NCI-H2196 (cell line): ENCODE measurements around the gene FOXP1.
A peak's percentile ranks its signal among the peaks of the same experiment; 100 is the strongest.
"Not testable (repeated sequence)": the region's sequence is repeated elsewhere in the genome, so short reads cannot be mapped to it uniquely, and the experiment has no call there.

Experiments used
- DNase-seq: peaks from one replicate; lab custom pipeline; 2025; ENCODE audit not compliant: unreplicated experiment; lab: John Stamatoyannopoulos, UW

The FOXP1 gene

DNA sequence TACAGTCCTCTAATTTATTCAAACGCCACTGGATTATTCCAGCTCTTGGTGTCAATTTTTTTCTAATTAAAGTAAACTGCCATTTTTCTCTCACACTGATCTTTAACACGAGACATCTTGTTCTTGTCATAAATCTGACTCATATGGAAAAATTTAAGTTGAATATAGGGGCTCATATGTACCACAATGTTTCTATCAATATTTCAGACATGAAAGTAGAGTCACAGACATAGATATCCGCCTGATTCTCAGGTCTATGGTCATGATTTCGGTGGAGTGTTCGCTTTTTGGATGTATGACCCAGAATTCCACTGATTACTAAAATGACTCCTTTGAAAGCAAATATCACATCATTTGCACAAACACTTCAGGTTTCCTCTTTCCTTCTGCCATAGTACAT, 552.8 kb downstream of the FOXP1 start:
- no peak for DNase-seq

DNA sequence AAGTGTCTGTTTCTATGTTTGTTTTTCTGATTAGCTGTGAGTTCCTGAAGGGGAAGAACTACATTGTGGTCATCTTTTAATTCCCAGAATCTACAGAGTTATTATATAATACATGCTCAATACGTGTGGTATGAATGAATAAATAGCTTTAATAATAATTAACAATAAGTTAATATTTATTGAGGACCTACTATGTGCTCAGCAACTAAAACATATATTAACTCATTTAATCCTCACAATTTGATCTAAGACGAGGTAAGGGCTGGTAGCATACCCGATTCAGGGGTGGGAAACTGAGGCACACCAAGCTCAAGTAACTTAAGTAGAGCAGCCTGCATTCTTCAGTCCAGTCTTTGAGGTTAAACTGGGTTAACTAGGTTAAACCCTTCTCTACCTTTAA, 553.8 kb downstream of the FOXP1 start:
- DNase-seq: no peak

DNA sequence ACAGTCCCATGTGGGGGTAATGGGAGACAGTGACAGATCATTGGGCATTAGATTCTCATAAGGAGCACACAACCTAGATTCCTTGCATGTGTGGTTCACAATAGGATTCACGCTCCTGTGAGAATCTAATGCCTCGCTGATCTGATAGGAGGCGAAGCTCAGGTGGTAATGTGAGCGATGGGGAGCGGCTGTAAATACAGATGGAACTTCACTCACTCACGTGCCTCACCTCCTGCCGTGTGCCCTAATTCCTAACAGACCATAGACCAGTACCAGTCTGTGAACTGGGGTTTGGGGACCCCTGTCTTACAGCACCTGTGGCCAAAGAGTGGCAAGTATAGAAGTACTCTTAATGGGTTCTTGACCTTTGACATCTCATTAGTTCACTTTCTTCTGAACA, 554.7 kb downstream of the FOXP1 start:
- DNase-seq: no peak

- DNase-seq: no peak
These were observed 555.3 kb downstream of the FOXP1 start for GRCh38 chr3:71028184-71028583.

DNA sequence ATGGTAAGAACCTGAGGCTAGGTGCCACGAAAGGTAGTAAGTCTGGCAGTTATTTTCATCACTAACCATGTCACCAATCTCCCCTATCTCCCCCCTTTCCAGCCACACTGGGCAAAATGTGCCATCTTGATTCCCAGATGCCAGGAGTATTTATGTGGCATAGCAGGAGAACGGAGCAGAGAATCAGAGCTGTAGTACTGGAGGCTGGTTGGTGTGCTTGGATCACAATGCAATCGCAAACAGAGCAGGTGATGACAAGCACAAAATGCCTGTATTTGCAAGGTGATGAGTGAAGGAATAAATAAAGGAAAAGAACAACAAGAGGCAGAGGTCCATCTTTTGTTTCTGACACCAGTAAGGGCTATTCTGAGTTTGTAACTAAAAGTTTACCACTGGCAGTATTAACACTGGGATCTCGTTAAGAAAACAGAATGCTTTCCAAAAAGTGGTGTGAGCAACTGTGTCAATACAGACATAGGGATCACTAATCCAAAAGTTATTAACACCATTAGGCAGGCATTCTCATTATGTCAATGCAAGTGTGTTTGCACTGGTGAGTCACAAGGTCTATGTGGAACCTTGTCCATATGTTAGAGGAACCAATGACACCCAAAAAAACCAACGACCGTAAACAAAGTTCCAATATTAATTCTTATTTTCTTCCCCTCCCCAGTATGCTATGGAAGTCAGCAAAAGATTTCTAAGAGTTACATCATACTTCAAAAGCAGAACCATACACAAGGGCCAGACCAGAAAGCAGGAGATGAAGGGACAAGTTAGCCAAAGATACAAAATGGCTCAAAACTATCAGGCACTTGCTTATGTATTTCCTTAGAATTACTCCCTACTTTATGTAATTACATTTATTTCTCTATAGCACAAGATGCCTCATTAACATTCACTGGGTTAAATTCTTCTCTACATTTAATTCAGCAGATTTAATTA, 556.6 kb downstream of the FOXP1 start:
- no peak for DNase-seq

- no peak for DNase-seq
These were observed 558.0 kb downstream of the FOXP1 start for GRCh38 chr3:71025516-71025915.

DNA sequence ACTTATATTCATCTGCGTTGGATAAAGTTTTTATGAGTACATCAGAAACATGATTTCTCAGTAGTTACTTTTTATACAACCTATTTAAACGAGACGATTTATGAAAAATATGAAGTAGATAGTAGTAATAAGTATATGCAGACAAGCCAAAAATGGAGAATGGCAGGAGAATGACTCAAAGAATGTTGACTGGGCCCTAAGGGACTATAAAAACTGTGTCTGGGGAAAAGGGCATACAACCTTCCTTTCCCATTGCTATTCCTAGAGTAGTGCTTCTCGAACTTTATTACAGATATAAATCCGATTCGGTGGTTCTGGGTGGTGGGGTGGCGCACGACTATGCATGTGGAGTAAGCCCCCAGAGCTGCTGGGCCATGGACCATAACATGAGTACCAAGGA, 558.5 kb downstream of the FOXP1 start:
- no peak for DNase-seq

GRCh38 chr3:71022551-71023335, 560.8 kb downstream of the FOXP1 start:
- DNase-seq: no peak

GRCh38 chr3:71018799-71019198, 564.7 kb downstream of the FOXP1 start:
- no peak for DNase-seq

DNA sequence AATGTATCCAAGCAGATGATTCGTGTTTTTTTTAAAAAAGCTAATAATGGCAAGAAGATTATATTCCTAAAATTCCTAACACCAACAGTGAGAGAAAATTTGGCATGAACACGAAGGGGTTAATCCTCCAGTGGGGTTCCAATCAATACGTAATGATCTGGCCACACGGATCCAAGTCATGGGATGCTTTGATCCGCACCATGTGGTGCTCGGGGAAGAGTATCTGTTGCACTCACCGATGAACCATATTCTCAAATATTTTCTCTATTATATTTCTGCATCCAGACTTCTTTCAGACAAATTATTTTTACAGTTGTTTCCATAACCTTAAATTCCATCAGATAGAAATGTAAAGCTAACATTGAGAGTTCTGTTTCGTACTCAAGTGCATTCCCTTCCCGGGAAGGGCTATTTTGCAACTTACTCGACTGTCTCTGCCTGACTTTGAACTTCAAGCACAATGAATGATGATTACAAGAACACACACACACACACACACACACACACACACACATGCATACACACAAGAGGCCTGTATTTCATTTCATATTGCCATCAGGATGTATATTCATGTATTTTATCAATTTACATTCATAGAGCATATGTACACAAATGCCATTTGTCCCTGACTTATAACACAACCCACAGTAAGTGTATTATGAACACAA, 567.2 kb downstream of the FOXP1 start:
- no peak for DNase-seq

- DNase-seq: not testable (repeated sequence)
These were observed 568.9 kb downstream of the FOXP1 start for GRCh38 chr3:71014616-71015015.

DNA sequence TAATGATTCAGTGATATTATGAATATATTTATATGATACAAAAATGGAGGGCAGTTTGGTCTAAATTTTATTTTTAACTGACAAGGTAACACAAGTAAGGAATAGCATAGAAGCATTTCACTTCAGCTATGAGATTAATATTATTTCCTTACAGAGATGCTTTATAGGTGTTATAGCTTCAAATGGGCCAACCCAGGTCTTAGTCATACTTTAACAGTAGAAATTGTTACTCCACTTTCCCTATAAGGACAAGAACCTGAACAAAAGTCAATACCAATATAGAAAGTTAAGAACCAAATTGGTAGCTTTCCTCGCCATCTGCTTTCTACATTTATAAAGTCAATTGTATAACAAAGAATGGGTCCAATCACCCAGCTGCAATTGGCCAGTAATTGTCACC, 570.6 kb downstream of the FOXP1 start:
- no peak for DNase-seq

- DNase-seq: no peak
These were observed 571.8 kb downstream of the FOXP1 start for GRCh38 chr3:71011565-71012287.

DNA sequence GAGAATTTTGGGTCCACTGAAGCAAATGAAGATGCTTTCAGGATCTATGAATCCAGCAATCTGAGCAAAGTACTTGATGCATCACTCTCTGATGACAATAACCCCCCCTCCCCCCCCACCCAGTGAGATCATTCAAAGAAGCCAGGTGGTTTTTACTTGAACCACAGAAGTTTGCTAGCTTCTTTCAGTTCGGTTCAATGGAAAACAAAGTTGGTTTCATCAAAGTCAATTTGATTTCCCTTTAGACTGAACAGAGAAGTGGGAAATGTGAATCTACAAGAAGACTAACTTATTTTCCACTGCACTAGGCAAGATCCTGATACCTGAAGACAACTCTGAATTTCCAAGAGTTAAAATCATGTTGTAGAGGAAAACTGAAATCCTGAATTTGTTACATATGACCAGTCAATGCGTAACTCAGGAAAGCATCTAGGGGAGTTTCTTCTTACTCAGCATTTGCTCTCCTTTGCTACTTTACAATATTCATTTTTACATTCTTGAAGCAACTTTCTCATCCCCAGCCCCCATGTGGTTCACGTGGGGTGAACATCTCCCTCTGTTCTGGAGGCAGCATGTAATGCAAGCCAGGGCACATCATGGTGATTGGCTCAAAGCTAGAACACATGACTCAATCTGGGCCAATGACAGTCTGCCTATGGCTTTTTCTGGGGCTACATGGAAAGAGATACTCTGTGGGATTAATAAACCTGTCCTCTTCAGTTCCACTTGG, 572.6 kb downstream of the FOXP1 start:
- no peak for DNase-seq

DNA sequence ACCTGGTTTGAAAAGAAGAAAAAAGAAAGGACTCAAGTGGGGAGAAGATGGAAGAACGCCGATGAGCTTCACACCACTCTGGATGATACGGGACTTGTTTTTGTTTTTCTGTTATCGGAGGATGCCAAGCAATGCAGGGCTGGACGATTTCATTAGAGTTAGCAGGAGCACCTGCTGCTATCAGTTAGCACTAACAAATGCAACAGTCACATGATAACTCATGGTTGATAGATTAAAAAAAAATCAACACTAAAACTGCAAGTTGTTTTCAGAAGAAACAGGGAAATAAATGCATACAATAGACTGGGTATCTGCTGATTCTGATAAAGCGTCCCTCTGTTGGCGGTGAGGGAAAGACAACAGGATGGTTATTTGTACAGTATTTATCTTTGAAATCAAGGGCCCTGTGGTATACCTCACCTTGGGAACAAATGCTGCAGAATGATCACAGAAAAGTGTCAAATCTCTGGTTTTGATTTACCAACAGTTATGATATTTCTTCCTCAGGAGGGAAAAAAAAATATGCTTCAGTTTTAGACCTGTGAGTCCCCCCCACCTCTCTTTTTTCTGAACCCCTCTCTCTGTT, 575.1 kb downstream of the FOXP1 start:
- no peak for DNase-seq

GRCh38 chr3:71006810-71007785, 576.4 kb downstream of the FOXP1 start:
- DNase-seq: peak; percentile 20

DNA sequence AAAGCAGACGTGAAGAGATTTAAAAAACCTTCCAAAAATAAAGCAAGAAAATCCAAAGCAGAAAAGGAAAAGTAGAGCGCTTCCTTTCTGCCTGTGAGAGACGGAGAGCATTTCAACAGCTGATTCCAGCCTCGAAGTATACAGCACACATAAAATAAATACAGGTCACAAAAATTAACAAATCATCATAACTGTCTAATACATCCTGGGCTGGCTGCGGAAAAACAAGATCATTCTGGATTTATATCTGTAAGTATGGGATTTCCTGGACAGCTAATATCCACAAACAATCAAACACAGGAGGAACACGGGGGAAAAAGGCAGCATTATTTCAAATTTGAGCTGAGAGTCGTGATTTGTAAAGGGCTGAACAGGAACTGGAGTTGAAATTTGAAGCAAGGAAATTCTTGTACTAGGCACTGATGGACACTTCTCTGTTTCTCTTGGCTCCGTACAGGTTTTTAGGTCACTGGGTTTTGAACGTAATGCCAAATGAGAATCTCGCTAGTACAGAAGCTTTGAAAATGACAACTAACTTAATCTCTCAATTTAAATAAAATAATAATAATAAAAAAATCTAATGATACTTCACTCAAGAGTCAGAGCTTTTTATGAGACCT, 577.7 kb downstream of the FOXP1 start:
- DNase-seq: no peak

DNA sequence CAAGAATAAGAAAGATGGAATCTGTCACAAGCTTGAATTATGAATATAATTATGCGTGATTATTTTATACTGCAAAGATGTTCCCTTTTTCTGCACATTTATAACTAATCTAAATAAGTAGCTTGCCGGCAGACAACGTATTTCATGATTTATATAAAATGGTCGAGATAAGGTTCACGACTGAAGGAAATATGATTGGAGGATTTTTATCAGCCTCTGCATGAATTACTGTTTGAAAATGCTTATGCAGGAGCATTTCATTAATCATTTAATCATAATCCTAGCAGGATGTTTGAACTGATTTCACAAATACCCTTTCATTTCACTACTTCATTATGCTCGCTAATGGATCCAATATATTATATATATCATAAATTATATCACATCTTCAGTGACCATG, 580.0 kb downstream of the FOXP1 start:
- no peak for DNase-seq
